Measurements from ENCODE around the gene MRGPRX2.

Gene MRGPRX2

DNA sequence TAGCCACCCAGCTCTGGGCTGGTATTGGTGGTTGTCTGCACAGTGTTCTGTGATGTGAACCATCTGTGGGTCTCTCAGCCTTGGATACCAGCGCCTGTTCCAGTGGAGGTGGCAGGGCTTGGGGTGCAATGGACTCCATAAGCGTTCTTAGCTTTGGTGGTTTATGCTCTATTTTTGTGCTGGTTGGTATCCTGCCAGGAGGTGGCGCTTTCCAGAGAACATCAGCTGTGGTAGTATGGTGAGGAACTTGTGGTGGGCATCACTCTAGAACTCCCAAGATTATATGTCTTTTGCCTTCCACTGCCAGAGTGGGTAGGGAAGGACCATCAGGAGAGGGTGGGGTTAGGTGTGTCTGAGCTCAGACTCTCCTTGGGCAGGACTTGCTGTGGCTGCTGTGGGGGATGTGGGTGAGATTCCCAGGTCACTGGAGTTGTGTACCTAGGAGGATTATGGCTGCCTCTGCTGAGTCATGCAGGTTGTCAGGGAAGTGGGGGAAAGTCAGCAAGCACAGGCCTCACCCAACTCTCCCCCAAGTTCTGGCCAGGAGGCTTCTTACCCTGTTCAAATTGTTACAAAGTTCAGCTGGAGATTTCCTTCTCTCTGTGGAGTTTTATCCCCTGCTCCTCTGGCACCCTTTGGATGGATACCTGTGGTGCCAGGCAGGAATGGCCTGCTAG, 47.2 kb downstream of the MRGPRX2 start:
- FAIRE-seq, result no peak

DNA sequence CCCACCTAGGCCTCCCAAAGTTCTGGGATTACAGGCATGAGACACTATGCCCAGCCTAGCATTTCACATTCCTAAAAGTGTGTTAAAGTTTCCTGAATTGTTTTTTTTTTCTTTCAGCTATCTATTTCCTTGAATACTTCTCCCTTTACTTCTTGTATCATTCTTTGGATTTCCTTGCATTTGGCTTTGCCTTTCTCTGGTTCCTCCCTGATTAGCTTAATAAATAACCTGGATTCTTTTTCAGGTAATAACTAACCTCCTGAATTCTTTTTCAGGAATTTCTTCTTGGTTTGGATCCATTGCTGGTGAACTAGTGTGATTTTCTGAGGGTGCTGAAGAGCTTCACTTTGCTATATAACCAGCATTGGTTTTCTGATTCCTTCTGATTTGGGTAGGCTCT, 47.9 kb downstream of the MRGPRX2 start:
- no peak for FAIRE-seq
- no peak for DNase-seq (ENCODE audit: insufficient read length, low spot score)

More for the DNA sequence above, 47.2 kb downstream of the MRGPRX2 start:
- DNase-seq (ENCODE audit: insufficient read length, low spot score), result no peak
